Osteocyte (in vitro differentiated cells): ENCODE data around the gene ELOVL5. TPM values are rescaled to one million over a fixed set of nuclear protein-coding genes. Genes with fewer than 3 reads are reported as not detected.
A peak's percentile ranks its signal among the peaks of the same experiment; 100 is the strongest.

ENCODE experiments used
- DNase-seq: peaks from one replicate; pipeline ENCODE4 v3.0.0; 2021; ENCODE audit warnings: mixed read lengths; ENCODE audit not compliant: unreplicated experiment; ENCODE audit errors: extremely low spot score
- H3K27ac Mint-ChIP-seq: one replicate; pipeline ENCODE4 v1.8.0; 2021; ENCODE audit warnings: mild to moderate bottlenecking, mixed read lengths; ENCODE audit not compliant: unreplicated experiment
- H3K27me3 Mint-ChIP-seq: one replicate; pipeline ENCODE4 v1.8.0; 2021; ENCODE audit warnings: mixed read lengths; ENCODE audit not compliant: unreplicated experiment
- H3K36me3 Mint-ChIP-seq: one replicate; pipeline ENCODE4 v1.8.0; 2021; ENCODE audit warnings: mixed read lengths; ENCODE audit not compliant: unreplicated experiment
- H3K4me1 Mint-ChIP-seq: one replicate; pipeline ENCODE4 v1.8.0; 2021; ENCODE audit warnings: mixed read lengths; ENCODE audit not compliant: unreplicated experiment
- H3K4me3 Mint-ChIP-seq: one replicate; pipeline ENCODE4 v1.8.0; 2021; ENCODE audit warnings: mild to moderate bottlenecking, moderate library complexity, mixed read lengths; ENCODE audit not compliant: unreplicated experiment
- H3K9me3 Mint-ChIP-seq: one replicate; pipeline ENCODE4 v1.8.0; 2021; ENCODE audit warnings: mixed read lengths; ENCODE audit not compliant: unreplicated experiment
- total RNA-seq: library from RNA; stranded (reverse); gene quantifications from 2 replicates; pipeline ENCODE4 v1.2.1, GENCODE V29; 2021
- TF ChIP-seq, protein P1 (sequence below): fragments of 200-600 bp; sonication (generic); IDR thresholded peaks from 2 replicates; pipeline ENCODE4 v1.5.0; 2021; ENCODE audit warnings: antibody characterized with exemption, mild to moderate bottlenecking, moderate library complexity

The ELOVL5 gene
- total RNA-seq, 1 donor from 2014 or later: 89.4 TPM

GRCh38 chr6:53290537-53291510 is 57.9 kb downstream of the ELOVL5 start:
- TF ChIP-seq, protein P1, sequence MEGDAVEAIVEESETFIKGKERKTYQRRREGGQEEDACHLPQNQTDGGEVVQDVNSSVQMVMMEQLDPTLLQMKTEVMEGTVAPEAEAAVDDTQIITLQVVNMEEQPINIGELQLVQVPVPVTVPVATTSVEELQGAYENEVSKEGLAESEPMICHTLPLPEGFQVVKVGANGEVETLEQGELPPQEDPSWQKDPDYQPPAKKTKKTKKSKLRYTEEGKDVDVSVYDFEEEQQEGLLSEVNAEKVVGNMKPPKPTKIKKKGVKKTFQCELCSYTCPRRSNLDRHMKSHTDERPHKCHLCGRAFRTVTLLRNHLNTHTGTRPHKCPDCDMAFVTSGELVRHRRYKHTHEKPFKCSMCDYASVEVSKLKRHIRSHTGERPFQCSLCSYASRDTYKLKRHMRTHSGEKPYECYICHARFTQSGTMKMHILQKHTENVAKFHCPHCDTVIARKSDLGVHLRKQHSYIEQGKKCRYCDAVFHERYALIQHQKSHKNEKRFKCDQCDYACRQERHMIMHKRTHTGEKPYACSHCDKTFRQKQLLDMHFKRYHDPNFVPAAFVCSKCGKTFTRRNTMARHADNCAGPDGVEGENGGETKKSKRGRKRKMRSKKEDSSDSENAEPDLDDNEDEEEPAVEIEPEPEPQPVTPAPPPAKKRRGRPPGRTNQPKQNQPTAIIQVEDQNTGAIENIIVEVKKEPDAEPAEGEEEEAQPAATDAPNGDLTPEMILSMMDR: peak; percentile 25
- Mint-ChIP-seq H3K9me3 (no peaks in the 10 kb centered on the region), H3K27ac (peak overlapping the region; percentile 42), H3K27me3 (no peaks in the 10 kb centered on the region), H3K4me1 (peaks cover 12% of the 10 kb centered on the region), H3K36me3 (peaks cover 16% of the 10 kb centered on the region), H3K4me3 (no peak overlapping the region)
- no peak for DNase-seq

- peak overlapping the region; percentile 61 for H3K27ac Mint-ChIP-seq
- peaks cover 15% of the 10 kb centered on the region for H3K36me3 Mint-ChIP-seq
- TF ChIP-seq, protein P1: no peak
- no peak for DNase-seq
- no peaks in the 10 kb centered on the region for H3K27me3 Mint-ChIP-seq
- no peaks in the 10 kb centered on the region for H3K9me3 Mint-ChIP-seq
- H3K4me3 Mint-ChIP-seq: no peak overlapping the region
- H3K4me1 Mint-ChIP-seq: peaks cover 28% of the 10 kb centered on the region
These were observed 61.2 kb downstream of the ELOVL5 start for GRCh38 chr6:53287336-53288225.

- Mint-ChIP-seq H3K27me3 (no peaks in the 10 kb centered on the region), H3K36me3 (peaks cover 9% of the 10 kb centered on the region), H3K4me1 (peaks cover 41% of the 10 kb centered on the region), H3K9me3 (no peaks in the 10 kb centered on the region), H3K27ac (no peak overlapping the region), H3K4me3 (no peak overlapping the region)
- TF ChIP-seq, protein P1: no peak
- no peak for DNase-seq
These were observed 63.8 kb downstream of the ELOVL5 start for GRCh38 chr6:53284901-53285300.

- Mint-ChIP-seq H3K36me3 (peaks cover 20% of the 10 kb centered on the region), H3K4me3 (no peak overlapping the region), H3K4me1 (peaks cover 38% of the 10 kb centered on the region), H3K27ac (peak overlapping the region; percentile 94), H3K27me3 (no peaks in the 10 kb centered on the region), H3K9me3 (no peaks in the 10 kb centered on the region)
- DNase-seq: no peak
- TF ChIP-seq, protein P1: no peak
These were observed 66.0 kb downstream of the ELOVL5 start for GRCh38 chr6:53282741-53283140.
